AG09319 (cell line): ENCODE results near the gene ADAMTS8.

Experiments used
- DNase-seq: peaks from one replicate; pipeline ENCODE4 v3.0.0-alpha.2; 2010; ENCODE audit warnings: low read depth; ENCODE audit errors: extremely low read depth
- CTCF ChIP-seq: IDR thresholded peaks from 2 replicates; pipeline ENCODE4 v1.5.1; 2011; ENCODE audit warnings: low read depth, mild to moderate bottlenecking, inconsistent platforms, low read length, moderate library complexity

Gene ADAMTS8

GRCh38 chr11:130435671-130436070, 7.3 kb upstream of the ADAMTS8 start:
- no peak for TF ChIP-seq CTCF
- DNase-seq, result no peak

GRCh38 chr11:130434521-130435223, 6.3 kb upstream of the ADAMTS8 start:
- peak; percentile 57 for DNase-seq
- TF ChIP-seq CTCF, result peak; percentile 84

- no peak for TF ChIP-seq CTCF
- no peak for DNase-seq
Observed at GRCh38 chr11:130433357-130433756, 4.9 kb upstream of the ADAMTS8 start.

GRCh38 chr11:130431801-130432200, 3.4 kb upstream of the ADAMTS8 start:
- no peak for TF ChIP-seq CTCF
- DNase-seq, result no peak

GRCh38 chr11:130431331-130431773, 2.9 kb upstream of the ADAMTS8 start:
- TF ChIP-seq CTCF, result peak; percentile 80
- no peak for DNase-seq

- no peak for DNase-seq
- TF ChIP-seq CTCF, result no peak
Observed at GRCh38 chr11:130429983-130430382, 1.6 kb upstream of the ADAMTS8 start.

GRCh38 chr11:130429120-130429681, 792 bp upstream of the ADAMTS8 start:
- no peak for TF ChIP-seq CTCF
- no peak for DNase-seq
